Neuron (in vitro differentiated cells): ENCODE results near the gene PTPN3.
"Not testable (repeated sequence)": the region's sequence is repeated elsewhere in the genome, so short reads cannot be mapped to it uniquely, and the experiment has no call there.

Source experiments
- H2AFZ ChIP-seq: one replicate; pipeline ENCODE4 v1.6.1; 2013; ENCODE audit warnings: low read depth, mild to moderate bottlenecking, inconsistent platforms, low read length, moderate library complexity
- H3K27me3 ChIP-seq: one replicate; pipeline ENCODE4 v1.6.1; 2013; ENCODE audit warnings: low read length; ENCODE audit not compliant: insufficient read depth
- H3K36me3 ChIP-seq: one replicate; pipeline ENCODE4 v1.6.1; 2013; ENCODE audit warnings: low read length; ENCODE audit not compliant: insufficient read depth
- H3K4me1 ChIP-seq: one replicate; pipeline ENCODE4 v1.6.1; 2013; ENCODE audit warnings: low read length; ENCODE audit not compliant: insufficient read depth
- H3K4me3 ChIP-seq: 2 replicates; pipeline ENCODE4 v1.5.1; 2013; ENCODE audit warnings: mild to moderate bottlenecking, low read length, moderate library complexity
- H3K9me3 ChIP-seq: one replicate; pipeline ENCODE4 v1.6.1; 2013; ENCODE audit warnings: low read length

Gene PTPN3

DNA sequence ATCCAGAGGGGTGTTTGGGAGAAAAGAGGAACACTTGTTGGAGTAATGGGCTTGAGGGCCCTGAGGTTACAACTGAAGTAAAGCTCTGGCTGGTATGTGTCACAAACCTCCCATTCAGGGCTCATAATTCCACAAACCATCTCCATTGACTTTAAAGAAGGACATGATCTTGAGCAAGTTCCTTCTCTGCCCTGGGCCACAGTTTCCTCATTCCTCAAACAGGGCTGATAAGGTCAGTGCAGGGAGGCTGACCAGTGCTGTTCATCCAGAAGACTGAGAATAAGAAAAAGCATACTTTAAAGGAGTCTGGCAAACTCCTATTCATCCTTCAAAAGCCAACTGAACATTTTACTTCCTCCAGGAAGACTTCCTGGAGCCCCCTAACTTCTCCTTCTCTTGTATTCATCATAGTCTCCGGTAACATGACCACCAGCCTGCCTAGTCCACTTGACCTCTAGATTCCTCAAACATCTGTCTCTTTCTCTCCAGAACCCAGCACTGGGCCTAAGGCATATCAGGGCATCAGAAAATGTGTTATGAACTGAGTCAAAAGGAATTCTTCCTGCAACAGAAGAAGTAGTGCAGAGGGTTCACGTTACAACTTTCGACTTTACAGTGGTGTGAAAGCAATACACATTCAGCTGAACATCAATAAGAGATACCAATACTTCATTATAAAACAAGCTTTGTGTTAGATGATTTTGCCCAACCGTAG is 20.7 kb upstream of the PTPN3 start:
- Histone ChIP-seq H3K4me3 (no peak overlapping the region), H3K9me3 (no peaks in the 10 kb centered on the region), H2AFZ (no peak overlapping the region), H3K4me1 (peaks cover 6% of the 10 kb centered on the region), H3K36me3 (no peaks in the 10 kb centered on the region), H3K27me3 (peaks cover 6% of the 10 kb centered on the region)

- H3K36me3 ChIP-seq: no peaks in the 10 kb centered on the region
These were observed 19.8 kb upstream of the PTPN3 start for GRCh38 chr9:109517901-109518377.

GRCh38 chr9:109513871-109514270 is 15.8 kb upstream of the PTPN3 start:
- H3K4me3 ChIP-seq: no peak overlapping the region
- no peak overlapping the region for H2AFZ ChIP-seq

More at GRCh38 chr9:109517901-109518377, 19.8 kb upstream of the PTPN3 start:
- Histone ChIP-seq H3K27me3 (peaks cover 6% of the 10 kb centered on the region), H3K4me1 (no peaks in the 10 kb centered on the region), H3K9me3 (no peaks in the 10 kb centered on the region), H2AFZ (no peak overlapping the region), H3K4me3 (no peak overlapping the region)

GRCh38 chr9:109512170-109512756 is 14.2 kb upstream of the PTPN3 start:
- Histone ChIP-seq H3K9me3 (no peaks in the 10 kb centered on the region), H3K4me1 (no peaks in the 10 kb centered on the region), H3K4me3 (no peak overlapping the region), H2AFZ (no peak overlapping the region), H3K27me3 (peaks cover 15% of the 10 kb centered on the region), H3K36me3 (no peaks in the 10 kb centered on the region)

More at GRCh38 chr9:109513871-109514270, 15.8 kb upstream of the PTPN3 start:
- H3K4me1 ChIP-seq: no peaks in the 10 kb centered on the region
- peaks cover 9% of the 10 kb centered on the region for H3K27me3 ChIP-seq
- H3K36me3 ChIP-seq: no peaks in the 10 kb centered on the region
- no peaks in the 10 kb centered on the region for H3K9me3 ChIP-seq

DNA sequence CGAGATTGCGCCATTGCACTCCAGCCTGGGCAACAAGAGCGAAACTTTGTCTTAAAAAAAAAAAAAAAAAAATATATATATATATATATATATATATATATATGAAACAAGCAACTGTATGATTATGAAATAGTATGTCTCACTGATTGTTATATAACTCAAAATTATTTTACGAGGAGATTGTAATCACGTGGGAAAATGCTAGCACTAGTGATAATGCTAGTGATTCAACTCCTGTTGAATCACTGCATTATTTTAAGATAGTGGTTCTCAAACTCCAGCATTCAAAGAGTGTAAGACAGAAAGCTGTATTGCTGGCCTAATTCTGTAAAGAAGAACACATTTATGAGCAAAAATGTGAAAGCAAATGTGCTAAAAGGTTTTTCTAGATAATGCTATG is 12.4 kb upstream of the PTPN3 start:
- peaks cover 22% of the 10 kb centered on the region for H3K27me3 ChIP-seq
- no peak overlapping the region for H2AFZ ChIP-seq
- H3K9me3 ChIP-seq: no peaks in the 10 kb centered on the region
- no peak overlapping the region for H3K4me3 ChIP-seq
- no peaks in the 10 kb centered on the region for H3K36me3 ChIP-seq
- H3K4me1 ChIP-seq: no peaks in the 10 kb centered on the region

DNA sequence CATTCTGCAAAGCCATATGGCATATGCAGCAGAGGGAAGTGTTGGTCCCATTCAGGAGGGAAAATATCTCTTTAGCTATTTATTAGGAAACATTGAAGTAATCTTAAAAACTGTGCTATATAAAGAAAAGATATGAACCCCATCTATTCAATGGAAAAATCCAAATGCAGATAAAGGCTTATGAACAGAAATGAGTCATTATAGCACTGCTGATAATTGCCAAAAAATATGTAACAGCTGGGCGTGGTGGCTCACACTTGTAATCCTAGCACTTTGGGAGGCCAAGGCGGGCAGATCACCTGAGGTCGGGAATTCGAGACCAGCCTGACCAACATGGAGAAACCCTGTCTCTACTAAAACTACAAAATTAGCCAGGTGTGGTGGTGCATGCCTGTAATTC is 11.9 kb upstream of the PTPN3 start:
- H3K9me3 ChIP-seq, H3K36me3 ChIP-seq, H2AFZ ChIP-seq, H3K4me1 ChIP-seq, H3K4me3 ChIP-seq: not testable (repeated sequence)
- peaks cover 22% of the 10 kb centered on the region for H3K27me3 ChIP-seq

DNA sequence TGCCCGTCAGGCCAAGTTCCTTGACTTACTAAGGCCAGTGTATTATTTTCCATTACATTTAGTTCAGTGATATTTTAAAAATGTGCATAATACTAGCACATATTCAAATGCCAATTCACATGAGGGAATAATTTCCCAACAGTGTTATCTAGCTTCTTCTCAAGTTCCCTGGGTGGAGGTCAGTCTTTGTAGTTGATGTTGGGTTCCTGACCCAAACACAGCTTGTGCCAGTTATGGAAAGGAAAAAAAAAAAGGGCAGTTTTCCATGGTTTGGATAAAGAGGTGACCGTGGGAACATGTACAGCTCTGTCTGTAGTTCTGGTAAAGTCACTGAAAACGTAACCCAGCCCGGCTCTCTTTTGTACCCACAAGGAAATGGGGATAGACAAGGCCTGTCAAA is 11.5 kb upstream of the PTPN3 start:
- no peaks in the 10 kb centered on the region for H3K9me3 ChIP-seq
- no peak overlapping the region for H3K4me3 ChIP-seq
- no peaks in the 10 kb centered on the region for H3K36me3 ChIP-seq
- H3K4me1 ChIP-seq: no peaks in the 10 kb centered on the region
- no peak overlapping the region for H2AFZ ChIP-seq
- peaks cover 22% of the 10 kb centered on the region for H3K27me3 ChIP-seq

GRCh38 chr9:109507421-109507838 is 9.3 kb upstream of the PTPN3 start:
- Histone ChIP-seq H3K9me3 (no peaks in the 10 kb centered on the region), H3K27me3 (peaks cover 25% of the 10 kb centered on the region), H3K36me3 (no peaks in the 10 kb centered on the region), H2AFZ (no peak overlapping the region), H3K4me3 (no peak overlapping the region), H3K4me1 (no peaks in the 10 kb centered on the region)

GRCh38 chr9:109506097-109506712 is 8.1 kb upstream of the PTPN3 start:
- H3K4me3 ChIP-seq: no peak overlapping the region
- H3K36me3 ChIP-seq: no peaks in the 10 kb centered on the region
- no peaks in the 10 kb centered on the region for H3K9me3 ChIP-seq
- H3K4me1 ChIP-seq: no peaks in the 10 kb centered on the region
- H2AFZ ChIP-seq: no peak overlapping the region
- H3K27me3 ChIP-seq: peaks cover 32% of the 10 kb centered on the region

GRCh38 chr9:109504689-109505088 is 6.6 kb upstream of the PTPN3 start:
- H3K9me3 ChIP-seq: no peaks in the 10 kb centered on the region
- peaks cover 45% of the 10 kb centered on the region for H3K27me3 ChIP-seq
- H3K4me1 ChIP-seq: no peaks in the 10 kb centered on the region
- no peak overlapping the region for H3K4me3 ChIP-seq
- H3K36me3 ChIP-seq: no peaks in the 10 kb centered on the region
- no peak overlapping the region for H2AFZ ChIP-seq

- H3K36me3 ChIP-seq: no peaks in the 10 kb centered on the region
- no peak overlapping the region for H2AFZ ChIP-seq
- H3K4me1 ChIP-seq: no peaks in the 10 kb centered on the region
- H3K4me3 ChIP-seq: no peak overlapping the region
- H3K27me3 ChIP-seq: peaks cover 64% of the 10 kb centered on the region
- peaks cover 3% of the 10 kb centered on the region for H3K9me3 ChIP-seq
These were observed 2.4 kb upstream of the PTPN3 start for GRCh38 chr9:109500421-109500974.

DNA sequence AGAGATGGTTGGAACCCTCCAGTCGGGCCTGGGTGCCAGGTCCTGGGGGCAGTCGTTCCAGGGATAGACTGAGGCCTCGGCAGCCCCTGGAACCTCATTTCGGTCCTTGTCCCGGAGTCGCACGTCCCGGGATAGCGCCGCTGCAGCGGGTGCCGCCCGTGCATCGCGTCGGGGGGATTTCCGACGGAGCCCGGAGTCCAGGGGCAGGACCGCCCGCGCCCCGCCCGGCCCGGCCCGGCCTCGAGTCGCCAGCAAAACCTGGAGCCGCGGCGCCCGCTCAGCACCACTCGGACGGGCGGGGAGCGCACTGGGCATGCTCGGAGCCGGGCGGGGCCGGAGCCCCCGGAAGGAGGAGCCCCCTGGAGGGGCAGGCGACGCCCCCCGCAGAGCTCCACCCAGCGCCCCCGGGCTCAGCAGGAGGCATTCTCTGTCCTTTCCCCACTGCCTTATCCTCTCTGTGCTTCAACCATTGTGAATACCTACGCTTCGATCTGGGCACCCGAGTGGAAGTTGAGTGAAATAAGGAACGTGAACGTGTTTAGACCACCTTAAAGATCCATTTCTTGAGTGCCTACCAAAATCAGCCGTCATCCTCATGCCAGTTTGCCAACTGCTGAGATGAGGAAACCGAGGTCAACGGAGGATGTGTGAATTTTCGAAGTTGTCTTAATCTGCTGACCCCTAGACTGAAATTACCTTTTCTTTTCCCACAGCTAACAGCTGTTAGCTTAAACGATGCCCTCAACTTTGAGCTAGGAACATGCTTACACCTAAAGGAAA is 1.7 kb upstream of the PTPN3 start:
- peaks cover 70% of the 10 kb centered on the region for H3K27me3 ChIP-seq
- H3K36me3 ChIP-seq: no peaks in the 10 kb centered on the region
- H3K9me3 ChIP-seq: peaks cover 3% of the 10 kb centered on the region
- H3K4me1 ChIP-seq: no peaks in the 10 kb centered on the region
- no peak overlapping the region for H3K4me3 ChIP-seq
- H2AFZ ChIP-seq: no peak overlapping the region
